Activated CD8-positive, alpha-beta memory T cell treated with anti-CD3 and anti-CD28 coated beads, Interleukin-2, amount 10 ng/mL, durations not matched to agents 7 days and 5 days (primary cell): ENCODE measurements around the gene TICRR. TPM values are rescaled to one million over a fixed set of nuclear protein-coding genes. Genes with fewer than 3 reads are reported as not detected.
A peak's percentile ranks its signal among the peaks of the same experiment; 100 is the strongest.
"Not testable (repeated sequence)": the region's sequence is repeated elsewhere in the genome, so short reads cannot be mapped to it uniquely, and the experiment has no call there.

Source experiments
- ATAC-seq: fragments of 150-1000 bp; cut with Tn5 transposase; one replicate; pipeline ENCODE4 v1.10.0; 2021; ENCODE audit warnings: moderate library complexity
- CTCF ChIA-PET: fragments of 350-600 bp; sonication (Branson Sonifier 250); formaldehyde crosslinking; loops from one replicate; lab custom pipeline; 2021; ENCODE audit warnings: antibody characterized with exemption; lab: Charles Lee
- DNase-seq: peaks from one replicate; pipeline ENCODE4 v3.0.0-alpha.2; 2020
- H3K27ac Mint-ChIP-seq: one replicate; pipeline ENCODE4 v1.8.0; 2021; ENCODE audit warnings: mild to moderate bottlenecking, mixed read lengths
- H3K27me3 Mint-ChIP-seq: one replicate; pipeline ENCODE4 v1.8.0; 2021; ENCODE audit warnings: mixed read lengths
- H3K36me3 Mint-ChIP-seq: one replicate; pipeline ENCODE4 v1.8.0; 2021; ENCODE audit warnings: mild to moderate bottlenecking, mixed read lengths
- H3K4me1 Mint-ChIP-seq: one replicate; pipeline ENCODE4 v1.8.0; 2021; ENCODE audit warnings: mixed read lengths
- H3K4me3 Mint-ChIP-seq: one replicate; pipeline ENCODE4 v1.8.0; 2021; ENCODE audit warnings: mild to moderate bottlenecking, moderate library complexity, mixed read lengths
- H3K9me3 Mint-ChIP-seq: one replicate; pipeline ENCODE4 v1.8.0; 2022; ENCODE audit warnings: low read depth, mixed read lengths
- total RNA-seq, 2 experiments: library from RNA; stranded (reverse); gene quantifications; one replicate each; pipeline ENCODE4 v1.2.3, GENCODE V29; 2021

Gene TICRR, protein sequence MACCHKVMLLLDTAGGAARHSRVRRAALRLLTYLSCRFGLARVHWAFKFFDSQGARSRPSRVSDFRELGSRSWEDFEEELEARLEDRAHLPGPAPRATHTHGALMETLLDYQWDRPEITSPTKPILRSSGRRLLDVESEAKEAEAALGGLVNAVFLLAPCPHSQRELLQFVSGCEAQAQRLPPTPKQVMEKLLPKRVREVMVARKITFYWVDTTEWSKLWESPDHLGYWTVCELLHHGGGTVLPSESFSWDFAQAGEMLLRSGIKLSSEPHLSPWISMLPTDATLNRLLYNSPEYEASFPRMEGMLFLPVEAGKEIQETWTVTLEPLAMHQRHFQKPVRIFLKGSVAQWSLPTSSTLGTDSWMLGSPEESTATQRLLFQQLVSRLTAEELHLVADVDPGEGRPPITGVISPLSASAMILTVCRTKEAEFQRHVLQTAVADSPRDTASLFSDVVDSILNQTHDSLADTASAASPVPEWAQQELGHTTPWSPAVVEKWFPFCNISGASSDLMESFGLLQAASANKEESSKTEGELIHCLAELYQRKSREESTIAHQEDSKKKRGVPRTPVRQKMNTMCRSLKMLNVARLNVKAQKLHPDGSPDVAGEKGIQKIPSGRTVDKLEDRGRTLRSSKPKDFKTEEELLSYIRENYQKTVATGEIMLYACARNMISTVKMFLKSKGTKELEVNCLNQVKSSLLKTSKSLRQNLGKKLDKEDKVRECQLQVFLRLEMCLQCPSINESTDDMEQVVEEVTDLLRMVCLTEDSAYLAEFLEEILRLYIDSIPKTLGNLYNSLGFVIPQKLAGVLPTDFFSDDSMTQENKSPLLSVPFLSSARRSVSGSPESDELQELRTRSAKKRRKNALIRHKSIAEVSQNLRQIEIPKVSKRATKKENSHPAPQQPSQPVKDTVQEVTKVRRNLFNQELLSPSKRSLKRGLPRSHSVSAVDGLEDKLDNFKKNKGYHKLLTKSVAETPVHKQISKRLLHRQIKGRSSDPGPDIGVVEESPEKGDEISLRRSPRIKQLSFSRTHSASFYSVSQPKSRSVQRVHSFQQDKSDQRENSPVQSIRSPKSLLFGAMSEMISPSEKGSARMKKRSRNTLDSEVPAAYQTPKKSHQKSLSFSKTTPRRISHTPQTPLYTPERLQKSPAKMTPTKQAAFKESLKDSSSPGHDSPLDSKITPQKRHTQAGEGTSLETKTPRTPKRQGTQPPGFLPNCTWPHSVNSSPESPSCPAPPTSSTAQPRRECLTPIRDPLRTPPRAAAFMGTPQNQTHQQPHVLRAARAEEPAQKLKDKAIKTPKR (N-terminal part only)
- total RNA-seq: 10 to 100 TPM; 30.8 to 35.5 TPM

DNA sequence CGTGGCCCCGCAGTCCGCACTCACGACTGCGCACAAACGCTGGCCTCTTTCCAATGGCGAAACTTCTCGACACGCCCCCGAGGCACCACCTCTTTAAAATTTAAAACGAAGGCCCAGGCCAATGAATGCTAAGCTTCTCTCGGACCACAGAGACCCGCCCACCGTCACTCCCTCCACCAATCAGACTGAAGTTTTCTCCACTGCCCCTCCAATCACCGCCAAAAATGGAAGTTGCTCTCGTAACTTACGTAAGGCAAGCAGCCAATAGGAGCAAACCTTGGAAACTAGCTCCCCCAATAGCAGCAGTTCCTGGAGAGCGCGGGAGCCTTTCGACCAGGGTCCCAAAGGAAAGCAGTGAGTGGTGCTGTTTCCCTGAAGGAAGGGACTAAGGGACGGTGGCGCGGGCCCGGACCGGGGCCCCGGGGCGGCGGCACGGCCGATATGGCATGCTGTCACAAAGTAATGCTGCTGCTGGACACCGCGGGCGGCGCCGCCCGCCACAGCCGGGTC lies at the start of gene TICRR:
Gene TICRR, plus strand, starts transcription at position 324 of the 510 bp plus-strand sequence. Its CDS starts 118 bp downstream, at position 442.
- DNase-seq (peak; percentile 98), ATAC-seq (peak; percentile 96)
- CTCF ChIA-PET: interaction anchor here (0.6 to 1.5 kb wide), 7 partner anchors 9 to 345 kb away, joined by 3 to 5 read pairs (median 3); no protein-coding TSS in a partner anchor
- Mint-ChIP-seq H3K4me1 (peaks cover 36% of the 10 kb centered on the region), H3K9me3 (no peaks in the 10 kb centered on the region), H3K27ac (peak within 1 kb of the TSS; percentile 76), H3K27me3 (peaks cover 14% of the 10 kb centered on the region), H3K4me3 (peak within 1 kb of the TSS; percentile 87), H3K36me3 (peaks cover 35% of the 10 kb centered on the region)

DNA sequence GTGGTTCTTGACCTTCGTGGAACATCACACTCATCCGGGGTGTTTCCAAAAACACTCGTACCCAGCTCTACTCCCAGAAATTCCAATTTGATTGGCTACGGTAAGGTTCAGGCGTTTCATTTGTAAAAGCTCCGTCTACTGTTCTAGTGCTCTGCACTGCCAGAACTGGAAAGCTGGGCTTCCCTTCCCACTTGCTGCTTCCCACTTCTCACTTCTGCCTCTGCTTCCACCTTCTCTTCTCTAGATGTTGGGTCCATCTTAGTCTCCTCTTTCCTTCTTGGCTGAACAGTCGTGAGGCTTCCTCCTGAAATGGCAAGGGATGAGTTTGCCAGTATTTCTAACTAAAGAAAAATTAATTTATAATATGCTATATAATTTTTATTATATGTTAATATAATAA lies 49.1 kb upstream of the TICRR start:
- H3K36me3 Mint-ChIP-seq: no peaks in the 10 kb centered on the region
- DNase-seq (no peak), ATAC-seq (no peak)
- H3K27me3 Mint-ChIP-seq: peaks cover 13% of the 10 kb centered on the region
- no peaks in the 10 kb centered on the region for H3K4me1 Mint-ChIP-seq
- H3K9me3 Mint-ChIP-seq: no peaks in the 10 kb centered on the region
- CTCF ChIA-PET: interaction anchor here (0.6 to 2.0 kb wide), 2 partner anchors 167 to 433 kb away, joined by 3 to 7 read pairs; no protein-coding TSS in a partner anchor
- H3K4me3 Mint-ChIP-seq: no peak overlapping the region
- H3K27ac Mint-ChIP-seq: no peak overlapping the region

DNA sequence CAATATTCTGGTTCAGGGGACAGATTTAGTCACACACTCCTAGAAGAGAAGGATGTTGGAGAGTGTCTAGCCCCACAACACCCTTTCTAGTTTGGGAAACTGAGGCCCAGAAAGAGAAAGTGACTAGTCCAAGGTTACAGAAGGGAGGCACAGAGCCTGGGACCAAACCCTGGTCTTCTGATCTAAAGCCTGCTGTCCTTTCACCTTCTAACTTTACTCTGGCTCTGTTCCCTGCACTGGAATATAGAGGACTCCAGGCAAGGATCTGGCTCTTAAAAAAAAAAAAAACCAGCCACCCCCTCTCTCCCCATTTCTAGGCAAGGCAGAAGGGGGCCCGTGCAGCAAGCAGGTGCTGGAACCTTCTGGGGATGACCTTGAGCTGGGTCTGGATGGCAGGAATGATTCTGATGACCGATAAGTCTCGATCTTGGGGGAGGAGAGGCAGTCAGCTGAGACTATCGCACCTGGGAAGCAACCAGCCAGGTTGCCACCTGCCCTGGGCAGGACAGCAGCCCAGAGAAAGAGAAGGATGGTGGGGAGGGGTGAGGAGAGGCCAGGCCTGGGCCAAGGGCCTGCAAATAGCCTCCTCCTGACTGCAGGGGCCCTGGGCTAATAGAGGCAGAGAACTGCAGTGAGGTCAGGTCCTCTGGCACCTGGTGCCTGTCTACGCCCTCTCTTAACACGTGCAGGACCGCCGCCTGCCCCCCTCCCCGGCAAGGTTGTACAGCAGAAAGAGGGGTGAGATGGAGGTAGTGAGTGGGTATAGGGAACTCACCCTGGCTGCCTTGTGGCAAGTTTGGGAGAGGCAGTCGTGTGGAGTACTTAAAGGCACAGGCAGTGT lies 48.4 kb upstream of the TICRR start:
- CTCF ChIA-PET: no interaction called here
- no peak for DNase-seq

DNA sequence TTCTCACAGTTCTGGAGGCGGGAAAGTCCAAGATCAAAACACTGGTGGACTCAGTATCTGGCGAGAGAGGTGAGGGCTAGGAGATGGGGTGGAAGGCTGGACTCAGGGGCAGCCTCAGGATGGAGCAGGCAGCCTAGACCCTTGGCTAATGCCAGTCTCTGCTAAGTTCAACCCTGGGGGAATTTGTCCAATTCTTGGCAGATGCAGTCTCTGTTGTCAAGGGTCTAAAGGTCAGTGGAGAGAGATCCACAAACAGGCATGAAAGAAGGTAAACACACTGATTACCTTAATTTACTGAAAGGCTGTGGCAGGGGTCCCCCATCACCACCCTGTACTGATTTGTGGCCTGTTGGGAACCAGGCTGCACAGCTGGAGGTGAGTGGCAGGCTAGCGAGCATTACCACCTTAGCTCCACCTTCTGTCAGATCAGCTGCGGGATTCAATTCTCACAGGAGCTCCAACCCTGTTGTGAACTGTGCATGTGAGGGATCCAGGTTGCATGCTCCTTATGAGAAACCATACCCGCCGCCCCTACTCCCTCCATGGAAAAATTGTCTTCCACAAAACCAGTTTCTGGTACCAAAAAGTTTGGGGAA lies 46.4 kb upstream of the TICRR start:
- Mint-ChIP-seq H3K9me3 (peaks cover under 1% of the 10 kb centered on the region), H3K27me3 (peaks cover 11% of the 10 kb centered on the region), H3K27ac (no peak overlapping the region), H3K36me3 (no peaks in the 10 kb centered on the region), H3K4me1 (no peaks in the 10 kb centered on the region), H3K4me3 (no peak overlapping the region)
- DNase-seq (no peak), ATAC-seq (no peak)
- CTCF ChIA-PET: no interaction called here

More for the DNA sequence above, 48.4 kb upstream of the TICRR start:
- H3K27ac Mint-ChIP-seq: no peak overlapping the region
- no peak overlapping the region for H3K4me3 Mint-ChIP-seq
- H3K9me3 Mint-ChIP-seq: no peaks in the 10 kb centered on the region
- no peaks in the 10 kb centered on the region for H3K4me1 Mint-ChIP-seq
- peak; percentile 9 for ATAC-seq
- H3K27me3 Mint-ChIP-seq: peaks cover 13% of the 10 kb centered on the region
- no peaks in the 10 kb centered on the region for H3K36me3 Mint-ChIP-seq

DNA sequence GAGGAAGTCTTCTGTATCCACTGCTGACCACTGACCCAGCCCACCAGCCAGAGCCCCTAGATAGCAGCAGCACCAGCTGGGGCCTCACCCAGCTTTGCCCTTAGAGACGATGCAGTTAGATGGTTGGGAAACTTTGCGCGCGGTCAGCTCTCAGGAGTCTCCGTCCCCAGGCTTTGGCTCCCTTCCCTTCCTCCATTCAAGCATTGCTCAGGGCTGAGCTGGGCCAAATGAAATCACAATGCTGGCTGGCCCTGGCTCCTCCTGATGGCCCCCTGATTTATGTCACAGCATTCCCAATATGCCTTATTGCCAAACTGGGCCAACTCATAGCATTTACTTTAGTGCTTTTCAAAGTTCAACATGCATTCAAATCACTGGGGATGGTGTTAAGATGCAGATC lies 44.3 kb upstream of the TICRR start:
- H3K27me3 Mint-ChIP-seq: peaks cover 17% of the 10 kb centered on the region
- ATAC-seq (no peak), DNase-seq (no peak)
- H3K4me3 Mint-ChIP-seq: no peak overlapping the region
- no peak overlapping the region for H3K27ac Mint-ChIP-seq
- no peaks in the 10 kb centered on the region for H3K36me3 Mint-ChIP-seq
- H3K4me1 Mint-ChIP-seq: no peaks in the 10 kb centered on the region
- CTCF ChIA-PET: interaction anchor here (0.6 kb wide), 1 partner anchor 842 kb away, joined by 3 read pairs; no protein-coding TSS in a partner anchor
- H3K9me3 Mint-ChIP-seq: peaks cover 4% of the 10 kb centered on the region

DNA sequence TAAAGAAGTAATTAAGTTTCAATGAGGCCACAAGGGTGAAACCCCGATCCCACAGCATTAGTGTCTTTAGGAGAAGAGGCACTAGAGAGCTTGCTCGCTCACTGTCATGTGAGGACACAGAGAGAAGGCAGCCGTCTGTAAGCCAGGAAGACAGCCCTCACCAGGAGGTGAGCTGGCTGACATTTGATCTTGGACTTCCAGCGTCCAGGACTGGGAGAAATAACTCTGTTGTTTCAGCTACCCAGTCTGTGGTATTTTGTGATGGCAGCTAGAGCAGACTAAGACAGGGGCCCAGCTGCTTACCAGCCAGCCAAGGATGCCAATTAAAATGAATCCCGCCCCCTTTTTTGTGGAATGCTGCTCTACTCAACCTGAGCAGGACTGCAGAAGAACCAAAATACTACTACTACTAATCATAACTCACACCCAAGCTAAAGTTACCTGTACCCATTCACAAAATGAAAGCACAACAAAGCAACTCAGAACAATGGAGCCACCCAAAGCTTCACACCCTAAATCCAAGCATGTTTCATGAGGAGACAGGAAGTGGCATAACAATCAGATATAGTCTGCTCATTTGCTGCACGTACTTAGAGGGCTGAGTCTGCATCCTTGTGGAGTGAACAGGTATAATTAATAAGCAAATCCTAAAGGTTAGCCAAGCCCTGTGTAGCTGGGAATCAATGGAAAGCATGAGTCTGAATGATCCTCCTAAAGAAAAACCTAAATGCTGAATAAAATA lies 43.3 kb upstream of the TICRR start:
- no peak for DNase-seq
- ATAC-seq: no peak
- H3K4me3 Mint-ChIP-seq: no peak overlapping the region
- peaks cover 15% of the 10 kb centered on the region for H3K27me3 Mint-ChIP-seq
- H3K27ac Mint-ChIP-seq: no peak overlapping the region
- H3K36me3 Mint-ChIP-seq: no peaks in the 10 kb centered on the region
- CTCF ChIA-PET: no interaction called here
- peaks cover 4% of the 10 kb centered on the region for H3K9me3 Mint-ChIP-seq
- H3K4me1 Mint-ChIP-seq: no peaks in the 10 kb centered on the region

DNA sequence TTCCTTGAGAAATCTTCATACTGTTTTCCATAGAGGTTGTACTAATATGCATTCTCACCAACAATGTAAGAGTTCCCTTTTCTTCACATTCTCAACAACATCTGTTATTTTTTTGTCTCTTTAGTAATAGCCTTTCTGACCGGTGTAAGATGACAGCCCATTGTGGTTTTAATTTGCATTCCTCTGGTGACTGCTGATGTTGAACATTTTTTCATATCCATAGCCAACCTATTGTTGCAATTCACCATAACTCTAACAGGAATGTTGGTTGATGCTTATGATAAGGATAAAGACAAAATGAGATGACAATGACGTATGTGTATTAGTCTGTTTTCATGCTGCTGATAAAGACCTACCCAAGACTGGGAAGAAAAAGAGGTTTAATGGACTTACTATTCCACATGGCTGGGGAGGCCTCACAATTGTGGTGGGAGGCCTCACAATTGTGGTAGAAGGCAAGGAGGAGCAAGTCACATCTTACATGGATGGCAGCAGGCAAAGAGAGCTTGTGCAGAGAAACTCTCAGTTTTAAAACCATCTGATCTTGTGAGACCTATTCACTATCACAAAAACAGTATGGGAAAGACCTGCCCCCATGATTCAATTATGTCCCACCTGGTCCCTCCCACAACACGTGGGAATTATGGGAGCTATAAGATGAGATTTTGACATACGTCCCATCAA lies 41.3 kb upstream of the TICRR start:
- CTCF ChIA-PET: interaction anchor here (1.1 kb wide), 1 partner anchor 19 kb away, joined by 3 read pairs; no protein-coding TSS in a partner anchor
- H3K4me3 Mint-ChIP-seq: no peak overlapping the region

DNA sequence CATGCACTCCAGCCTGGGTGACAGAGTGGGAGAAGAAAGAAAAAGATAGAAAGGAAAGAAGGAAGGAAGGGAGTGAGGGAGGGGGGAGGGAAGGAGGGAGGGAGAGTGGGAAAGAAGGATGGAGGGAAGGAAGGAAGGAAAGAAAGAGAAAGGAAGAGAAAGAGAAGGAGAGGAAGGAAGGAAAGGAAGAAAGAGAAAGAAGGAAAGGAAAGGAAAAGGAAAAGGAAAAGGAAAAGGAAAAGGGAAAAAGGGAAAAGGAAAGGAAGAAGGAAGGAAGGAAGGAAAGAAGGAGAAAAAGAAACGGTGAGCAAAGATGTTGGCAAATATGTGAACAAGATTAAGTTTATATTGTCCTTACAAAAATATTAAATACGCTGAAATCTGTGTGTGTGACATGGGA lies 36.2 kb upstream of the TICRR start:
- peaks cover 17% of the 10 kb centered on the region for H3K27me3 Mint-ChIP-seq
- no peak for DNase-seq
- peaks cover 8% of the 10 kb centered on the region for H3K9me3 Mint-ChIP-seq
- ATAC-seq: no peak
- H3K27ac Mint-ChIP-seq: no peak overlapping the region
- CTCF ChIA-PET: no interaction called here
- no peaks in the 10 kb centered on the region for H3K4me1 Mint-ChIP-seq
- no peak overlapping the region for H3K4me3 Mint-ChIP-seq
- peaks cover 2% of the 10 kb centered on the region for H3K36me3 Mint-ChIP-seq

More for the DNA sequence above, 41.3 kb upstream of the TICRR start:
- no peaks in the 10 kb centered on the region for H3K4me1 Mint-ChIP-seq
- no peak for DNase-seq
- H3K9me3 Mint-ChIP-seq: peaks cover 11% of the 10 kb centered on the region
- H3K36me3 Mint-ChIP-seq: peaks cover 2% of the 10 kb centered on the region
- H3K27ac Mint-ChIP-seq: no peak overlapping the region
- no peak for ATAC-seq
- H3K27me3 Mint-ChIP-seq: peaks cover 6% of the 10 kb centered on the region

DNA sequence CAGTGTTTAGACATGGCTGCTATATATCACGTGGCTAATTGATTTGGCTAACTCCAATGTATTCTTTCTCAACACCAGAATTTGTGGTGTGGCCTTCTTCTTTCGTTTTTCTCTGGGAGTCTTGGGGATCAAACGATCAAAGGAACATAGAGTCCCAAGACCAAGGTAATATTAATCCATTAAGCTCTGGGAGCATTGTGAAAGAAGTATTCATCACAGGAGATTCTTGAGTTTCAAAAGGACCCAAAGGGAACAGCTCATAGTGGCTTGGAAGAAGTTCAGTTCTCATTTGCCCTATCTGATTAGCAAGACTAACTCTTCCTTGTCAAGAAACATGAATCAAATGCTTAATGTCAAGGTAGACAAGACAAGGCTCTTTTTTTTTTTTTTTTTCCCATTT lies 32.9 kb upstream of the TICRR start:
- CTCF ChIA-PET: no interaction called here
- no peak overlapping the region for H3K27ac Mint-ChIP-seq
- no peak overlapping the region for H3K4me3 Mint-ChIP-seq
- ATAC-seq (no peak), DNase-seq (no peak)
- peaks cover 7% of the 10 kb centered on the region for H3K9me3 Mint-ChIP-seq
- peaks cover 2% of the 10 kb centered on the region for H3K36me3 Mint-ChIP-seq
- peaks cover 16% of the 10 kb centered on the region for H3K27me3 Mint-ChIP-seq
- no peaks in the 10 kb centered on the region for H3K4me1 Mint-ChIP-seq

DNA sequence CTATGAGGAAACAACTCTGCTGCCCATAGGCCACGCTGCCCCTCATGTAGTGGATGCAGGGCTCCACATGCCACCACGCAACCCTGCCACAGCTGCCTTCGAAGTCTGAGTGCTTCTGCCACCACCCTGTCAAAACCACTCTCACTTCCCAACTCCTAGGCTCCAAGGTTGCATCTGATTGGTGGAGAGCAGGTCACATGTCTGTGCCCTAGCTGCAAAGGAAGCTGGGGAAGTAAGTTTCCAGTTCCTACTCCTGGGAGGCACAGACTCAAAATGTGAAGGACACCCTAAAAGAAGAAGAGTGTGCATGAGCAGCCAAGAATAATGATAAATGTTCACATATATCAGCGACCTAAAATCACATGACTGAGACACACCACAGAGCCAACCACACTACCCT lies 31.9 kb upstream of the TICRR start:
- Mint-ChIP-seq H3K9me3 (no peaks in the 10 kb centered on the region), H3K4me3 (no peak overlapping the region), H3K27ac (no peak overlapping the region), H3K36me3 (no peaks in the 10 kb centered on the region), H3K4me1 (peaks cover 1% of the 10 kb centered on the region), H3K27me3 (peaks cover 19% of the 10 kb centered on the region)
- ATAC-seq (no peak), DNase-seq (no peak)
- CTCF ChIA-PET: no interaction called here

DNA sequence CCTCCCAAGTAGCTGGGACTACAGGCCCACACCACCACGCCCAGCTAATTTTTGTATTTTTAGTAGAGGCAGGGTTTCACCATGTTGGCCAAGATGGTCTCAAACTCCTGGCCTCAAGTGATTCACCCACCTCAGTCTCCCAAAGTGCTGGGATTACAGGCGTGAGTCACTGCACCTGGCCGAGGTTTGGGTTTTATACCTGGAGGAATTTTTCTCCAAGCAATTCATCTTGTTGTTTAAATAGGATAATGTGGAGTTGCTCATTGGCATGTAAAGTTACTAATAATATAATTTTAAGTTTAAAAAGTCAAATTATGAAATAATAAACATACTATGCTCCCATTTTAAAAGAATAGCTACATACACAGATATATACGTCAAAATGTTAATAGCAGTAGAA lies 26.1 kb upstream of the TICRR start:
- H3K4me1 Mint-ChIP-seq: not testable (repeated sequence)

More for the DNA sequence above, 26.1 kb upstream of the TICRR start:
- H3K27ac Mint-ChIP-seq, H3K4me3 Mint-ChIP-seq, DNase-seq, H3K36me3 Mint-ChIP-seq, H3K27me3 Mint-ChIP-seq, ATAC-seq, CTCF ChIA-PET, H3K9me3 Mint-ChIP-seq: not testable (repeated sequence)
